Stimulated activated CD4-positive, alpha-beta T cell treated with anti-CD3 and anti-CD28 coated beads, Interleukin-2, amount 100 ng/mL, for 48 hours (primary cell): Measurements from ENCODE around the gene NOTCH4.
A peak's percentile ranks its signal among the peaks of the same experiment; 100 is the strongest.

Experiments
- DNase-seq, 2 donors: peaks; one replicate each; pipeline ENCODE4 v3.0.0-alpha.2; 2020

Gene NOTCH4

GRCh38 chr6:32178547-32179440 lies 45.1 kb downstream of the NOTCH4 start:
- no peak for DNase-seq

GRCh38 chr6:32177788-32178546 lies 45.9 kb downstream of the NOTCH4 start, which contains the start of gene RNF5:
RNF5 (plus strand) TSS chr6:32178405; CDS start chr6:32178512, 107 bp downstream.
- peak; percentile 79 to 86 for DNase-seq

- DNase-seq = no peak
Measured at GRCh38 chr6:32177183-32177787, 46.6 kb downstream of the NOTCH4 start.

- no peak for DNase-seq
Measured at GRCh38 chr6:32176476-32177182, 47.2 kb downstream of the NOTCH4 start.

GRCh38 chr6:32175711-32176475 lies 48.0 kb downstream of the NOTCH4 start, which contains the start of gene AGPAT1:
AGPAT1 (minus strand) TSS chr6:32176084; CDS start chr6:32171496, 4,588 bp downstream.
- DNase-seq = peak; percentile 96 to 98

- no peak for DNase-seq
Measured at GRCh38 chr6:32175322-32175710, 48.6 kb downstream of the NOTCH4 start.

GRCh38 chr6:32174416-32174815 lies 49.5 kb downstream of the NOTCH4 start:
- no peak for DNase-seq

GRCh38 chr6:32173051-32173727 lies 50.7 kb downstream of the NOTCH4 start:
- DNase-seq = no peak

GRCh38 chr6:32171234-32171633 lies 52.6 kb downstream of the NOTCH4 start:
- no peak for DNase-seq

GRCh38 chr6:32170294-32170693 lies 53.6 kb downstream of the NOTCH4 start:
- no peak for DNase-seq

- no peak for DNase-seq
Measured at GRCh38 chr6:32168807-32169591, 54.9 kb downstream of the NOTCH4 start.

GRCh38 chr6:32168350-32168749 lies 55.5 kb downstream of the NOTCH4 start:
- no peak for DNase-seq

- no peak for DNase-seq
Measured at GRCh38 chr6:32167761-32168262, 56.1 kb downstream of the NOTCH4 start.

- no peak for DNase-seq
Measured at GRCh38 chr6:32167154-32167760, 56.6 kb downstream of the NOTCH4 start.

- DNase-seq = no peak
Measured at GRCh38 chr6:32166411-32167061, 57.3 kb downstream of the NOTCH4 start.

GRCh38 chr6:32164295-32164694 lies 59.6 kb downstream of the NOTCH4 start, which contains the start of gene EGFL8:
EGFL8 (plus strand) TSS chr6:32164595; CDS start chr6:32166166, 1,571 bp downstream.
- no peak for DNase-seq

GRCh38 chr6:32163559-32164258 lies 60.2 kb downstream of the NOTCH4 start:
- DNase-seq = no peak

- no peak for DNase-seq
Measured at GRCh38 chr6:32158052-32158451, 65.8 kb downstream of the NOTCH4 start.
